ENCODE data around the gene MAP7. TPM values are rescaled to one million over a fixed set of nuclear protein-coding genes. Genes with fewer than 3 reads are reported as not detected.

Gene MAP7
- total RNA-seq, 6 experiments from 2014 or later, result 0.14 to 0.65 (median 0.51) TPM

- H3K9me3 Mint-ChIP-seq, result no peaks in the 10 kb centered on the region
Observed at GRCh38 chr6:136521911-136522310, 28.3 kb downstream of the MAP7 start.

DNA sequence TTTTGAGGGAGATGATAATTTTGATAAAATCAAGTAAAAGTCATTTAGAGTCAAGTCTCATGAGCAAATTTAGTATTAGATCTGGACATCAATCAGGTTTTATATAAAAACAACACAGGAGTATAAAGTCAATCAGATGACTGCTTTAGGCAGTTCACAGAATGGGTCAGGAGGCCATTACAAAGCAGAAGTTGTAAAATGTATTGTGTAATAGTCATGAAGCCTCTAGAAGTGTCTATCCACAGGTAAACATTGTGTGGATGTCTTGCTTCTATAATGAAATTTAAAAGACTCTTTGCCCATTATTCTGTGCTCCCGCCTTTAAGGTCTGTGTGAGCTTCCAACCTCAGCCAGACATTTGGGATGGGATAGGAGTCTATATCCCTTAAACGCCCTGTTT is 28.8 kb downstream of the MAP7 start:
- H3K27ac Mint-ChIP-seq, result no peak overlapping the region
- no peak overlapping the region for H3K4me3 Mint-ChIP-seq
- no peaks in the 10 kb centered on the region for H3K9me3 Mint-ChIP-seq
- no peak for DNase-seq
- no peaks in the 10 kb centered on the region for H3K36me3 Mint-ChIP-seq (ENCODE audit: low read depth)
- H3K4me1 Mint-ChIP-seq (ENCODE audit: low read depth), result peaks cover 4% of the 10 kb centered on the region
- H3K27me3 Mint-ChIP-seq (ENCODE audit: insufficient read depth), result peaks cover 4% of the 10 kb centered on the region
- TF ChIP-seq CTCF (IDR thresholded peaks at IDR 0.05), result no peak

More at GRCh38 chr6:136521911-136522310, 28.3 kb downstream of the MAP7 start:
- Mint-ChIP-seq H3K27ac (no peak overlapping the region), H3K36me3 (ENCODE audit: low read depth) (no peaks in the 10 kb centered on the region), H3K27me3 (ENCODE audit: insufficient read depth) (peaks cover 4% of the 10 kb centered on the region), H3K4me3 (no peak overlapping the region), H3K4me1 (ENCODE audit: low read depth) (peaks cover 8% of the 10 kb centered on the region)
- DNase-seq, result no peak
- no peak for TF ChIP-seq CTCF (IDR thresholded peaks at IDR 0.05)

DNA sequence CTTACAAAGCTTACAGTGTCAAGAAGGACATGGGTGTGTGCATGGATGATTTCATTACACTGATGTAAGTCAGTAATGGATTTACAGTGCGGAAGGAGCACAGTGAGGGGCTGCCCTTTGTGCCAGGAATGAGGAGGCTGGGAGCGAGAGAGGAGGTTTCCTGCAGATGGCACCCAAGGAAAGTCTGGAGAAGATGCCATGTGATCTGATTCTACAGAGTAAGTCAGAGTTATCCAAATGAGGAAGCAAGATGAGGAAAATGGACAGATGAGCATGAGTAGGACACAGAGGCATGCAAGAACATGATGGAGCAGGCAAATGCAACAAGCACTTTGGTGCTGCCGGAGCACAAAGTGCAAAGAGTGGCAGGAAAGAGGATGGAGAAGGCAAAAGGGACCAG is 29.7 kb downstream of the MAP7 start:
- no peaks in the 10 kb centered on the region for H3K9me3 Mint-ChIP-seq
- no peak for DNase-seq
- no peak overlapping the region for H3K27ac Mint-ChIP-seq
- peaks cover 5% of the 10 kb centered on the region for H3K27me3 Mint-ChIP-seq (ENCODE audit: insufficient read depth)
- H3K4me1 Mint-ChIP-seq (ENCODE audit: low read depth), result no peaks in the 10 kb centered on the region
- TF ChIP-seq CTCF (IDR thresholded peaks at IDR 0.05), result no peak
- H3K36me3 Mint-ChIP-seq (ENCODE audit: low read depth), result no peaks in the 10 kb centered on the region
- H3K4me3 Mint-ChIP-seq, result no peak overlapping the region

DNA sequence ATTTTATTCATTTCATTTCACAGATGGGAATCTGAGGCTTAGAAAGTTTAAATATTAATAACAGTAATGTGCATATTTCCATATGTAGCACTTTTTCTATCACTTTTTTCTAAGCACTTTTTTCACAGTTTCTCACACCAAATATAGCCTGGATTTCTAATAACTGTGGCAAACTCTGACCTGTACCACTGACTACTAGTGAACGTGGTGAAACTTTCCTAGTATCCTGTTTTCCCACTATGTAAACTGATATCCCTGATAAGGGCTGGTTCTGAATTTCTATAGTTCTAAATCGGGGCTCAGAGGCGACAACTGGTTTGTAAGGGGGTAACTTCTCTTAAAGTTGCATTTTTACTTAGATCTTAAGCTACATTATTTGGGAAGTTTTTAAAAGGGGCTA is 32.6 kb downstream of the MAP7 start:
- no peaks in the 10 kb centered on the region for H3K4me1 Mint-ChIP-seq (ENCODE audit: low read depth)
- no peaks in the 10 kb centered on the region for H3K9me3 Mint-ChIP-seq
- no peak for DNase-seq
- H3K36me3 Mint-ChIP-seq (ENCODE audit: low read depth), result no peaks in the 10 kb centered on the region
- peaks cover 5% of the 10 kb centered on the region for H3K27me3 Mint-ChIP-seq (ENCODE audit: insufficient read depth)
- H3K4me3 Mint-ChIP-seq, result no peak overlapping the region
- H3K27ac Mint-ChIP-seq, result no peak overlapping the region
- TF ChIP-seq CTCF (IDR thresholded peaks at IDR 0.05), result no peak

DNA sequence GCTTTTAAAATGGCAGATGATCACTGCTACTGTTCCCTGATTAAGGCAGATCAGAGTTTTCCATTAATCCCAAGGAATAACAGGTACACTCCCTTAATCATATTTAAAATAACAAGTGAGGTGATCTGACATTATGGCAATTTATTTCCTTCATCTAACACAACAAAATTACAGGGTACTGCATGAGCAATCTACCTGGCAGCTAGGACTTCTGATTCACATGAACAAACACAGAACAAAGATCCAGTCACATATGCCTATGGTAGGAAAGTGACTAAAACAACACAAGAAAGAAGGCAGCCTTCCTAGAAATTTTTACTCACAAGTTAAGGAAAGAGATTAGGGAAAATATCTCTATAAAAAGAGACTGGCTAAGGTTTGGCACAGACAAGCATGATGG is 33.2 kb downstream of the MAP7 start:
- H3K27ac Mint-ChIP-seq, result no peak overlapping the region
- peaks cover 5% of the 10 kb centered on the region for H3K27me3 Mint-ChIP-seq (ENCODE audit: insufficient read depth)
- no peak for DNase-seq
- no peak for TF ChIP-seq CTCF (IDR thresholded peaks at IDR 0.05)
- no peaks in the 10 kb centered on the region for H3K4me1 Mint-ChIP-seq (ENCODE audit: low read depth)
- H3K36me3 Mint-ChIP-seq (ENCODE audit: low read depth), result no peaks in the 10 kb centered on the region
- H3K4me3 Mint-ChIP-seq, result no peak overlapping the region
- H3K9me3 Mint-ChIP-seq, result no peaks in the 10 kb centered on the region

GRCh38 chr6:136514591-136514990 is 35.6 kb downstream of the MAP7 start:
- H3K27me3 Mint-ChIP-seq (ENCODE audit: insufficient read depth), result peaks cover 10% of the 10 kb centered on the region
- DNase-seq, result no peak
- TF ChIP-seq CTCF (IDR thresholded peaks at IDR 0.05), result no peak
- no peaks in the 10 kb centered on the region for H3K36me3 Mint-ChIP-seq (ENCODE audit: low read depth)
- no peaks in the 10 kb centered on the region for H3K9me3 Mint-ChIP-seq
- H3K4me3 Mint-ChIP-seq, result no peak overlapping the region
- H3K4me1 Mint-ChIP-seq (ENCODE audit: low read depth), result no peaks in the 10 kb centered on the region
- no peak overlapping the region for H3K27ac Mint-ChIP-seq

Data from HFFc6 (cell line).